Activated CD8-positive, alpha-beta T cell treated with anti-CD3 and anti-CD28 coated beads for 36 hours (primary cell): ENCODE measurements around the gene LMNTD2. TPM values are rescaled to one million over a fixed set of nuclear protein-coding genes. Genes with fewer than 3 reads are reported as not detected.

Source experiments
- ATAC-seq: fragments of 200-7000 bp; cut with Tn5 transposase; one replicate; pipeline ENCODE4 v1.10.0; 2021; ENCODE audit warnings: mild to moderate bottlenecking, moderate library complexity
- CTCF ChIA-PET: fragments of 350-600 bp; sonication (Branson Sonifier 250); formaldehyde crosslinking; loops from one replicate; lab custom pipeline; 2021; ENCODE audit warnings: antibody characterized with exemption; lab: Charles Lee
- POLR2A ChIA-PET: fragments of 350-600 bp; sonication (Branson Sonifier 250); formaldehyde crosslinking; loops from one replicate; lab custom pipeline; 2021; ENCODE audit warnings: antibody characterized with exemption; lab: Charles Lee
- DNase-seq: peaks from one replicate; pipeline ENCODE4 v3.0.0-alpha.2; 2020
- H3K27ac Mint-ChIP-seq: one replicate; pipeline ENCODE4 v1.8.0; 2021; ENCODE audit warnings: mild to moderate bottlenecking, mixed read lengths
- H3K27me3 Mint-ChIP-seq: one replicate; pipeline ENCODE4 v1.8.0; 2021; ENCODE audit warnings: mixed read lengths
- H3K36me3 Mint-ChIP-seq: one replicate; pipeline ENCODE4 v1.8.0; 2021; ENCODE audit warnings: low read depth, mixed read lengths
- H3K4me1 Mint-ChIP-seq: one replicate; pipeline ENCODE4 v1.8.0; 2021; ENCODE audit warnings: low read depth, mixed read lengths
- H3K4me3 Mint-ChIP-seq: one replicate; pipeline ENCODE4 v1.8.0; 2021; ENCODE audit warnings: mild to moderate bottlenecking, moderate library complexity, mixed read lengths
- H3K9me3 Mint-ChIP-seq: one replicate; pipeline ENCODE4 v1.8.0; 2021; ENCODE audit warnings: mixed read lengths
- intact Hi-C: fragments of 100-400 bp; cut with micrococcal nuclease; formaldehyde crosslinking; loops from one replicate; pipeline ENCODE4 v1.10.0; 2022
- total RNA-seq, 2 experiments: library from RNA; stranded (reverse); gene quantifications; one replicate each; pipeline ENCODE4 v1.2.3, GENCODE V29; 2021
- TF ChIP-seq, protein P1 (sequence below): fragments of 200-600 bp; IDR thresholded peaks from one replicate; pipeline ENCODE4 v1.8.0; 2022; ENCODE audit warnings: antibody characterized with exemption, mild to moderate bottlenecking

Gene LMNTD2
- total RNA-seq, 2 experiments from 2014 or later, result 0.88 to 1.3 TPM

DNA sequence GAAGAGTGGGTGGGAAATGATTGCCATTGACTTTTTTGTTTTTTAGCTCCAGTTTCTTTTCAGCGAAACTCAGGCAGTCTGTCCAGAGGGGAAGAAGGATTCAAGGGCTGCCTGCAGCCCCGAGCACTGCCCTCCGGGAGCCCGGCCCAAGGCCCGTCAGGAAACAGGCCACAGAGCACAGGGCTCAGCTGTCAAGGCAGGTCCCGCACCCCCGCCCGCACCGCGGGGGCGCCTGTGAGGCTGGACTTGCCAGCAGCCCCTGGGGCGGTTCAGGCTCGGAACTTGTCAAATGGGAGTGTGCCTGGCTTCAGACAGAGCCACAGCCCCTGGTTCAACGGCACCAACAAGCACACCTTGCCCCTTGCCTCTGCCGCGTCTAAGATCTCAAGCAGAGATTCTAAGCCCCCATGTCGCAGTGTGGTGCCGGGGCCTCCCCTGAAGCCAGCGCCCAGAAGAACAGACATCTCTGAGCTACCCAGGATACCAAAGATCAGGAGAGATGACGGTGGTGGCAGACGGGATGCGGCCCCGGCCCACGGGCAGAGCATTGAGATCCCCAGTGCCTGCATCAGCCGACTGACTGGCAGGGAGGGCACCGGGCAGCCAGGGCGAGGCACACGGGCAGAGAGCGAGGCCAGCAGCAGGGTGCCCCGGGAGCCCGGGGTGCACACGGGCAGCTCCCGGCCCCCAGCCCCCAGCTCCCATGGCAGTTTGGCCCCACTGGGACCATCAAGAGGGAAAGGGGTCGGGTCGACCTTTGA lies 46.7 kb upstream of the LMNTD2 start:
- Mint-ChIP-seq H3K27me3 (no peaks in the 10 kb centered on the region), H3K9me3 (no peaks in the 10 kb centered on the region), H3K4me1 (no peaks in the 10 kb centered on the region), H3K27ac (peak overlapping the region; percentile 27), H3K4me3 (no peak overlapping the region), H3K36me3 (peaks cover 25% of the 10 kb centered on the region)
- no peak for ATAC-seq
- no peak for DNase-seq
- CTCF ChIA-PET, result no interaction called here
- POLR2A ChIA-PET, result interaction anchor here (1.6 kb wide), 1 partner anchor 19 kb away, joined by 4 read pairs; no protein-coding TSS in a partner anchor
- intact Hi-C loops, result no loop called here
- TF ChIP-seq, protein P1, sequence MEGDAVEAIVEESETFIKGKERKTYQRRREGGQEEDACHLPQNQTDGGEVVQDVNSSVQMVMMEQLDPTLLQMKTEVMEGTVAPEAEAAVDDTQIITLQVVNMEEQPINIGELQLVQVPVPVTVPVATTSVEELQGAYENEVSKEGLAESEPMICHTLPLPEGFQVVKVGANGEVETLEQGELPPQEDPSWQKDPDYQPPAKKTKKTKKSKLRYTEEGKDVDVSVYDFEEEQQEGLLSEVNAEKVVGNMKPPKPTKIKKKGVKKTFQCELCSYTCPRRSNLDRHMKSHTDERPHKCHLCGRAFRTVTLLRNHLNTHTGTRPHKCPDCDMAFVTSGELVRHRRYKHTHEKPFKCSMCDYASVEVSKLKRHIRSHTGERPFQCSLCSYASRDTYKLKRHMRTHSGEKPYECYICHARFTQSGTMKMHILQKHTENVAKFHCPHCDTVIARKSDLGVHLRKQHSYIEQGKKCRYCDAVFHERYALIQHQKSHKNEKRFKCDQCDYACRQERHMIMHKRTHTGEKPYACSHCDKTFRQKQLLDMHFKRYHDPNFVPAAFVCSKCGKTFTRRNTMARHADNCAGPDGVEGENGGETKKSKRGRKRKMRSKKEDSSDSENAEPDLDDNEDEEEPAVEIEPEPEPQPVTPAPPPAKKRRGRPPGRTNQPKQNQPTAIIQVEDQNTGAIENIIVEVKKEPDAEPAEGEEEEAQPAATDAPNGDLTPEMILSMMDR, result no peak

DNA sequence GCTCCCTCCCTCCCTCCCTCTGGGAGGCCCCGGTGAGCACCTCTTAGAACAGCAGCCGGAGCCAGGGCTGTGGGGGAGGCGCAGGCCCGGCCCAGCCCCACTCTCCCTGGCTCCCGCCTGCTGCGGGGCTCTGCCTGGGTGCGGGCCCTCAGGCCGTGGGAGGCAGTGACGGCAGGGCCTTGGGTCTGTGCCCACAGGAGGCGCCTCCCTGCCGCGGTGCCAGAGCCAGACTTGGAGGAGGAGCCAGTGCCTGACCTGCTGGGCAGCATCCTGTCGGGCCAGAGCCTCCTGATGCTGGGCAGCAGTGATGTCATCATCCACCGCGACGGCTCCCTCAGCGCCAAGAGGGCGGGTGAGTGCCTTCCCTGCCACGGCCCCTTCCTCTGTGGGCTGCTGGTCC lies 45.7 kb upstream of the LMNTD2 start:
- Mint-ChIP-seq H3K27ac (no peak overlapping the region), H3K9me3 (no peaks in the 10 kb centered on the region), H3K4me3 (no peak overlapping the region), H3K36me3 (peaks cover 31% of the 10 kb centered on the region), H3K4me1 (no peaks in the 10 kb centered on the region), H3K27me3 (no peaks in the 10 kb centered on the region)
- ChIA-PET CTCF (no interaction called here), POLR2A (interaction anchor here (0.7 kb wide), 2 partner anchors 8 to 9 kb away, joined by 3 read pairs; partner anchors contain the start of gene IRF7)
- TF ChIP-seq, protein P1, result no peak
- DNase-seq (no peak), ATAC-seq (no peak)
- intact Hi-C loops, result no loop called here

DNA sequence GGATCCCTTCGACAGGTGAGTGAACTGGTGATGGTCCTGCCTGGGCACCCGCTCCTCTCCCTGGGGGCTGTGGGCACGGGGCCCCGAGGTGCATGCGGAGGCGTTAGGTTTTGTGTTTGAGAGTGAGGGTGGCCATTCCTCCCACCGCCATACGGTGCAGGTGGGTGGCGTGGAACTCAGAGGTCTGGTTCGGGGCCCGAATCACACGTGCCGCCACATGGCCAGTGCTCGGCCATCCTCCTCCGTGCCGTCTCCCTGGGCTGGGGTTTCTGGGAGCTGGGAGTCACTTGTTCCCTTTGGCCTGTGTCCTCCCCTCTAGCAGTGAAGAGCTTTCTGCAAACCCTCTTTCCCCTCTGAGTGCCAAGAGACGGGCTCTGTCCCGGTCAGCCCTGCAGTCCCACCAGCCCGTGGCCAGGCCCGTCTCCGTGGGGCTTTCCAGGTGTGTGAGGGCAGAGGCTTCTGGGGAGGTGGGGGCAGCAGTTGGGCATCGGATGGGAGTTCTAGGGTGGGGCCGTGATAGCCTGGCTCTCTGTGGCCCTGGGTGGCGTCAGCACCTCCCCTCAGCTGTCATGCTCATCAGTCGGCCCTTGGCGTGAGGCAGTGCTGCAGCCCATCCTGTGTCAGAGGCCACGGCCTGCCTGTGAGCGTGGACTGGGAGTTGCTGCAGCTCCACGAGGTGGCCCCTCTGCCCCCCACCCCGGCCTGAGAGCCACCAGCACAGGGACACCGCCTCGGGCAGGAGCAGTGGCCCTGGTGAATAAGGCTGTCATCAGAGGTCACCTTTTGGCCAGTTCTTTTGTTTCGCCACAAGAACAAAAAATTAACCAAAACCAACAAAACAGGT lies 45.0 kb upstream of the LMNTD2 start:
- DNase-seq (no peak), ATAC-seq (no peak)
- H3K27ac Mint-ChIP-seq, result no peak overlapping the region
- ChIA-PET CTCF (no interaction called here), POLR2A (interaction anchor here (0.7 kb wide), 1 partner anchor 9 kb away, joined by 3 read pairs; no protein-coding TSS in a partner anchor)
- TF ChIP-seq, protein P1, result no peak
- intact Hi-C loops, result no loop called here
- H3K36me3 Mint-ChIP-seq, result peaks cover 31% of the 10 kb centered on the region
- H3K9me3 Mint-ChIP-seq, result no peaks in the 10 kb centered on the region
- no peaks in the 10 kb centered on the region for H3K4me1 Mint-ChIP-seq
- no peaks in the 10 kb centered on the region for H3K27me3 Mint-ChIP-seq
- no peak overlapping the region for H3K4me3 Mint-ChIP-seq

DNA sequence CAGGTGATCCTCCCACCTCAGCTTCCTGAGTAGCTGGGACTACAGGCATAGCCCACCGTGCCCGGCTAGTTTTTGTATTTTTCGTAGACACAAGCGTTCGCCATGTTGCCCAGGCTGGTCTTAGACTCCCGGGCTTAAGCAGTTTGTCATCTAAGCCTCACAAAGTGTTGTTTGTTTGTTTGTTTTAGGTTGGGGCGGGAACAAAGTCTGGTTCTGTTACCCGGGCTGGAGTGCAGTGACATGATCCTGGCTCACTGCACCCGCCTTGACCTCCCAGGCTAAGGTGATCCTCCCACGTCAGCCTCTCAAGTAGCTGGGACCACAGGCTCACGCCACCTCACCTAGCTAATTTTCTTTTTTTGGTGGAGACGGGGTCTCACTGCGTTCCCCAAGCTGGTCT lies 42.6 kb upstream of the LMNTD2 start:
- ChIA-PET POLR2A (no interaction called here), CTCF (no interaction called here)
- intact Hi-C loops, result no loop called here
- TF ChIP-seq, protein P1, result no peak
- Mint-ChIP-seq H3K36me3 (peaks cover 42% of the 10 kb centered on the region), H3K27me3 (no peaks in the 10 kb centered on the region), H3K9me3 (no peaks in the 10 kb centered on the region), H3K4me3 (no peak overlapping the region), H3K27ac (no peak overlapping the region), H3K4me1 (no peaks in the 10 kb centered on the region)
- DNase-seq (no peak), ATAC-seq (no peak)
